ENCODE measurements around the gene PDE10A.

DNA sequence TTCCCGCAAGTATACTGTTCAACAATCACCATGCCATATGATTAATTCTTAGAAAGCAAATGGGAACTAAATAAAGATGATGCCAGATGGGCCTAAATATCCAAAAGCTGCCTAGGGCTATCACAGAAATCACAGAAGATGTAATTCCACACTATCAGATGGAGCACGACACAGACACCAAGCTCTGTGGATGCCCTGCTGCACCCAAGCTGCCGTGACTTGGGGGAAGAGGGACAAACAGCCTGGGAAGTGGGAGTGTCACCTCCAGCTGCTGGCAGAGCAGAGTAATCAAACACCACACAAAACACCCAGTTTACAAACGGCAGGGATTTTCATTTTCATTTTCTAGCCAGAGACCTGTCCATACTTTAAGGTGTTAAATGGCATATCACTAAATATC, 35.7 kb downstream of the PDE10A start:
- TF ChIP-seq POLR2AphosphoS5 (IDR thresholded peaks at IDR 0.05) (no peak), POLR2A (IDR thresholded peaks at IDR 0.05) (no peak), EP300 (IDR thresholded peaks at IDR 0.05) (no peak)
- TF ChIP-seq, protein P1, sequence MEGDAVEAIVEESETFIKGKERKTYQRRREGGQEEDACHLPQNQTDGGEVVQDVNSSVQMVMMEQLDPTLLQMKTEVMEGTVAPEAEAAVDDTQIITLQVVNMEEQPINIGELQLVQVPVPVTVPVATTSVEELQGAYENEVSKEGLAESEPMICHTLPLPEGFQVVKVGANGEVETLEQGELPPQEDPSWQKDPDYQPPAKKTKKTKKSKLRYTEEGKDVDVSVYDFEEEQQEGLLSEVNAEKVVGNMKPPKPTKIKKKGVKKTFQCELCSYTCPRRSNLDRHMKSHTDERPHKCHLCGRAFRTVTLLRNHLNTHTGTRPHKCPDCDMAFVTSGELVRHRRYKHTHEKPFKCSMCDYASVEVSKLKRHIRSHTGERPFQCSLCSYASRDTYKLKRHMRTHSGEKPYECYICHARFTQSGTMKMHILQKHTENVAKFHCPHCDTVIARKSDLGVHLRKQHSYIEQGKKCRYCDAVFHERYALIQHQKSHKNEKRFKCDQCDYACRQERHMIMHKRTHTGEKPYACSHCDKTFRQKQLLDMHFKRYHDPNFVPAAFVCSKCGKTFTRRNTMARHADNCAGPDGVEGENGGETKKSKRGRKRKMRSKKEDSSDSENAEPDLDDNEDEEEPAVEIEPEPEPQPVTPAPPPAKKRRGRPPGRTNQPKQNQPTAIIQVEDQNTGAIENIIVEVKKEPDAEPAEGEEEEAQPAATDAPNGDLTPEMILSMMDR (IDR thresholded peaks at IDR 0.05), result no peak
